GM10248 (cell line): Measurements from ENCODE around the gene ARMH3.
"Not testable (repeated sequence)": the region's sequence is repeated elsewhere in the genome, so short reads cannot be mapped to it uniquely, and the experiment has no call there.

ENCODE experiments used
- CTCF ChIA-PET: fragments of 300-600 bp; sonication (Branson Sonifier 250); formaldehyde crosslinking; extraction: SDS; loops from one replicate; lab custom pipeline; 2021; ENCODE audit warnings: antibody characterized with exemption; lab: Yijun Ruan, JAX
- POLR2A ChIA-PET: fragments of 350-650 bp; sonication (Branson Sonifier 250); formaldehyde crosslinking; extraction: SDS; loops from one replicate; lab custom pipeline; 2020; ENCODE audit warnings: antibody characterized with exemption; lab: Yijun Ruan, JAX
- DNase-seq: peaks from one replicate; pipeline ENCODE4 v3.0.0; 2012; ENCODE audit errors: extremely low spot score
- TF ChIP-seq, protein P1 (sequence below): IDR thresholded peaks from 2 replicates; pipeline ENCODE4 v1.5.1; 2012; ENCODE audit warnings: mild to moderate bottlenecking, low read depth; ENCODE audit errors: extremely low read depth, missing control alignments, control extremely low read depth

Gene ARMH3

GRCh38 chr10:102059987-102060386 is 4.0 kb upstream of the ARMH3 start:
- TF ChIP-seq, protein P1, sequence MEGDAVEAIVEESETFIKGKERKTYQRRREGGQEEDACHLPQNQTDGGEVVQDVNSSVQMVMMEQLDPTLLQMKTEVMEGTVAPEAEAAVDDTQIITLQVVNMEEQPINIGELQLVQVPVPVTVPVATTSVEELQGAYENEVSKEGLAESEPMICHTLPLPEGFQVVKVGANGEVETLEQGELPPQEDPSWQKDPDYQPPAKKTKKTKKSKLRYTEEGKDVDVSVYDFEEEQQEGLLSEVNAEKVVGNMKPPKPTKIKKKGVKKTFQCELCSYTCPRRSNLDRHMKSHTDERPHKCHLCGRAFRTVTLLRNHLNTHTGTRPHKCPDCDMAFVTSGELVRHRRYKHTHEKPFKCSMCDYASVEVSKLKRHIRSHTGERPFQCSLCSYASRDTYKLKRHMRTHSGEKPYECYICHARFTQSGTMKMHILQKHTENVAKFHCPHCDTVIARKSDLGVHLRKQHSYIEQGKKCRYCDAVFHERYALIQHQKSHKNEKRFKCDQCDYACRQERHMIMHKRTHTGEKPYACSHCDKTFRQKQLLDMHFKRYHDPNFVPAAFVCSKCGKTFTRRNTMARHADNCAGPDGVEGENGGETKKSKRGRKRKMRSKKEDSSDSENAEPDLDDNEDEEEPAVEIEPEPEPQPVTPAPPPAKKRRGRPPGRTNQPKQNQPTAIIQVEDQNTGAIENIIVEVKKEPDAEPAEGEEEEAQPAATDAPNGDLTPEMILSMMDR: no peak
- ChIA-PET CTCF (interaction anchor here (0.9 to 4.1 kb wide), 3 partner anchors 13 to 220 kb away, joined by 3 to 24 read pairs (median 4); no protein-coding TSS in a partner anchor), POLR2A (no interaction called here)
- no peak for DNase-seq

GRCh38 chr10:102054881-102055646 is 909 bp downstream of the ARMH3 start:
- DNase-seq: not testable (repeated sequence)
- CTCF ChIA-PET: interaction anchor here (0.9 to 2.2 kb wide), 11 partner anchors 11 to 220 kb away, joined by 3 to 12 read pairs (median 5); partner anchors contain the start of gene HPS6
- POLR2A ChIA-PET: interaction anchor here (0.9 to 1.0 kb wide), 2 partner anchors 13 to 216 kb away, joined by 3 read pairs; no protein-coding TSS in a partner anchor

GRCh38 chr10:102046095-102046494 is 9.9 kb downstream of the ARMH3 start:
- no peak for DNase-seq
- ChIA-PET CTCF (interaction anchor here (1.8 kb wide), 1 partner anchor 36 kb away, joined by 7 read pairs; no protein-coding TSS in a partner anchor), POLR2A (no interaction called here)
- TF ChIP-seq, protein P1: no peak

DNA sequence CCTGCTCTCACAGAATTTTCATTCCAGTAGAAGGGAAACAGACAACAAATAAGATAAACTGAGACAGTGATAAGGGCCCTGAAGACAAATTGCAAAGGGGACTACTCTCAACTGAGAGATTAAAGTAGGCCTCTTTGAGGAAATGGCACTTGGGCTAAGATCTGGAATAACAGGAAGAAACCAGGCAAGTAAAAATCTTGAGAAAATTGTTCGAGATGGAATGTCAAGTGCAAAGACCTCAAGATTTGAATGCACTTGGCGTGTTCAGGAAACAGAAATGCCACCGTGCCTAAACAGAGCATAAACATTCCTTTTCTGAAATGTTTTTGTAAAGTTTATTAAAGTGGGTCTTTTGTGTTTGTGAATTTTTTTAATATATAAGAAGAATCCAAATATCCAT is 10.7 kb downstream of the ARMH3 start:
- no peak for DNase-seq
- CTCF ChIA-PET: interaction anchor here (1.2 to 1.8 kb wide), 2 partner anchors 29 to 35 kb away, joined by 3 to 7 read pairs; no protein-coding TSS in a partner anchor
- TF ChIP-seq, protein P1: no peak
- POLR2A ChIA-PET: no interaction called here

- ChIA-PET CTCF (interaction anchor here (1.6 kb wide), 1 partner anchor 15 kb away, joined by 5 read pairs; no protein-coding TSS in a partner anchor), POLR2A (no interaction called here)
- TF ChIP-seq, protein P1: no peak
- no peak for DNase-seq
These were observed 15.5 kb downstream of the ARMH3 start for GRCh38 chr10:102040305-102041050.

GRCh38 chr10:102038410-102038809 is 17.6 kb downstream of the ARMH3 start:
- ChIA-PET POLR2A (interaction anchor here (0.6 kb wide), 1 partner anchor 118 kb away, joined by 4 read pairs; no protein-coding TSS in a partner anchor), CTCF (interaction anchor here (1.2 to 2.1 kb wide), 4 partner anchors 35 to 203 kb away, joined by 4 to 8 read pairs (median 6); partner anchors contain the start of gene KCNIP2)
- TF ChIP-seq, protein P1: no peak
- DNase-seq: no peak

GRCh38 chr10:102035807-102036206 is 20.2 kb downstream of the ARMH3 start:
- POLR2A ChIA-PET, CTCF ChIA-PET: not testable (repeated sequence)

More at GRCh38 chr10:102035807-102036206, 20.2 kb downstream of the ARMH3 start:
- not testable (repeated sequence) for DNase-seq
